ENCODE measurements around the gene APOL6. TPM values are rescaled to one million over a fixed set of nuclear protein-coding genes. Genes with fewer than 3 reads are reported as not detected.
A peak's percentile ranks its signal among the peaks of the same experiment; 100 is the strongest.

APOL6 gene
- total RNA-seq, 2 donors from 2014 or later = 15.3 to 26.5 TPM

DNA sequence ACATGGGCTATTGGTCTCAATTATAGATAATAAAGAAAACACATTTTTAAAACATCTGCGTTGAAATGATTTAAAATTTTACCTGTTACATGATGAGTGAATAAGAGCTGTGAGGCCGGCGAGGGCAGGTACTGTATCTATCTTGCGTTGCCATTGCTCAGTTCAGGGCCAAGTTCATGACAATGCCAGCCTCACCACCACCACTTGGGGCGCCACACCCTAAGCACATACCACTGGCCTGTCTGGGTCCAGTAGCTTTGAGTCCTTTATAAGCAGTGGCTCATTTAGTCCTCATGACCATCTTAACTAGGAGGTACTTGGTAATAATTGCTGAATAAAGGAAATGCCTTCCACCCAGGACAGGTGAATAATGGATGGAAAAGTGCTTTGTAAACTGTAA, 16.6 kb upstream of the APOL6 start:
- TF ChIP-seq CTCF (IDR thresholded peaks at IDR 0.05) = peak; percentile 11
- DNase-seq (ENCODE audit: low spot score) (no peak), ATAC-seq (ENCODE audit: insufficient number of reproducible peaks, low FRiP score, low read depth) (no peak)
- peaks cover 7 to 28% of the 10 kb centered on the region in 2 donors for H3K4me1 ChIP-seq (ENCODE audit: control insufficient read depth in 1 of 2, low read depth in 2 of 2)
- H3K27me3 ChIP-seq (replicated peaks; ENCODE audit: insufficient read depth) = no peaks in the 10 kb centered on the region
- H3K4me3 ChIP-seq = no peak overlapping the region
- no peak overlapping the region for H3K27ac ChIP-seq
- H3K9me3 ChIP-seq = no peaks in the 10 kb centered on the region
- no peaks in the 10 kb centered on the region for H3K36me3 ChIP-seq

DNA sequence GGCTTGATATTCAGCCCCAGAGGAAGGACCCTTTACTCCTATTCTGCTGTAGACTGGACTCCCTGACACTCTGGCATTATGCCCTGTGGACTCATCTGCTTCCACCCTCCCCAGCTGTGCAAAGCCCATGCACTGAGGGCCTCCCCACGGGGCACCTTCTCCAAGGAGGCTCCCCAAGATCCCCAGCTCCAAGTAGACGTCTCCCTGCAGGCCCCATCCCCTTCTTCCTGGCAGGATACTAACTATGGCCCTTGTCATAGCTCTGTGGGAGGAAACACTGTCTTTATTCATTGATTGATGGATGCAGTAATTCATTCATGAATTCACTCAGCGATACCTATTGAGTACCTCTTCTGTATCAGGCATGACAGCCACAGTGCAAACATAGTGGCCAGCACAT, 15.3 kb upstream of the APOL6 start:
- H3K27ac ChIP-seq = no peak overlapping the region
- no peaks in the 10 kb centered on the region for H3K9me3 ChIP-seq
- TF ChIP-seq CTCF (IDR thresholded peaks at IDR 0.05) = no peak
- no peaks in the 10 kb centered on the region for H3K36me3 ChIP-seq
- ATAC-seq (ENCODE audit: insufficient number of reproducible peaks, low FRiP score, low read depth) (no peak), DNase-seq (ENCODE audit: low spot score) (no peak)
- peaks cover 7 to 29% of the 10 kb centered on the region in 2 donors for H3K4me1 ChIP-seq (ENCODE audit: control insufficient read depth in 1 of 2, low read depth in 2 of 2)
- H3K4me3 ChIP-seq = no peak overlapping the region
- H3K27me3 ChIP-seq (replicated peaks; ENCODE audit: insufficient read depth) = no peaks in the 10 kb centered on the region

DNA sequence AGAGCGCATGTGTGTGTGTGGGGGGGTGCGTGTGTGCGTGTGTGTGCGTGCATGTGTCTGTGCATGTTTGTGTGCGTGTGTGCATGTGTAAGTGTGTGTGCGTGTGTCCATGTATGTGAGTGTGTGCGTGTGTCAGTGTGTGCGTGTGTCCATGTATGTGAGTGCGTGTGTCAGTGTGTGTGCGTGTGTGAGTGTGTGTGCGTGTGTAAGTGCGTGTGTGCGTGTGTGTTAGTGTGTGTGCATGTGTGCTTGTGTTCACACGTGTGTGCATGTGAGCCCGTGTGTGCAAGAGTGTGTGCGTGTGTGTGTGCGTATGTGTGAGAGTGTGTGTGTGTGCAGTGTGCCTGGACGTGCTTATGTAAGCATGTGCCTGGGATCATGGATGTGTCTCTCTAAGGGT, 14.7 kb upstream of the APOL6 start:
- Histone ChIP-seq H3K9me3 (no peaks in the 10 kb centered on the region), H3K4me3 (no peak overlapping the region), H3K36me3 (no peaks in the 10 kb centered on the region), H3K27me3 (replicated peaks; ENCODE audit: insufficient read depth) (no peaks in the 10 kb centered on the region), H3K4me1 (ENCODE audit: control insufficient read depth in 1 of 2, low read depth in 2 of 2) (peaks cover 7 to 33% of the 10 kb centered on the region in 2 donors), H3K27ac (no peak overlapping the region)
- DNase-seq (ENCODE audit: low spot score) (no peak), ATAC-seq (ENCODE audit: insufficient number of reproducible peaks, low FRiP score, low read depth) (no peak)
- no peak for TF ChIP-seq CTCF (IDR thresholded peaks at IDR 0.05)

DNA sequence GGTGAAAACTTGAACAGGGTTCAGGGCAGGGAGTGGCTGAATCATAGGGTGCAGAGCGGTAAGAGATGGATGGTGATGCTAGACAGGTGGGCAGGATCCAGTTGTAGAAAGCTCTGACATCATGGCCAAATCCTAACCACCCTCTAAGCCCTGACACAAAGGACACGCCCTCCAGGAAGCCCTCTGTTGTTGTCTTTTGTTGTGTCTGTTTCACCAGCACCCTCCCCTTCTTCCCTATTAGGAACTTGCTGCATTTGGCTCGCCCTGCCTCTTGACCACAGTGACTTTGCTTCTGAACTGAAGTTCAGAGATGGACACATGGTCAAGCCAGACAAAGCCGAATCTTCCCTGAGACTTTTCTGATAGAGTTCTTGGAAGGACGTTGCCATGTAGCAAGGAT, 14.2 kb upstream of the APOL6 start:
- Histone ChIP-seq H3K27ac (no peak overlapping the region), H3K9me3 (no peaks in the 10 kb centered on the region), H3K27me3 (replicated peaks; ENCODE audit: insufficient read depth) (no peaks in the 10 kb centered on the region), H3K4me3 (no peak overlapping the region), H3K4me1 (ENCODE audit: control insufficient read depth in 1 of 2, low read depth in 2 of 2) (peaks cover 12 to 35% of the 10 kb centered on the region in 2 donors), H3K36me3 (no peaks in the 10 kb centered on the region)
- ATAC-seq (ENCODE audit: insufficient number of reproducible peaks, low FRiP score, low read depth) (no peak), DNase-seq (ENCODE audit: low spot score) (no peak)
- no peak for TF ChIP-seq CTCF (IDR thresholded peaks at IDR 0.05)

GRCh38 chr22:35634943-35635540, 13.2 kb upstream of the APOL6 start:
- Histone ChIP-seq H3K27me3 (replicated peaks; ENCODE audit: insufficient read depth) (no peaks in the 10 kb centered on the region), H3K4me1 (ENCODE audit: control insufficient read depth in 1 of 2, low read depth in 2 of 2) (peaks cover 5 to 26% of the 10 kb centered on the region in 2 donors), H3K9me3 (no peaks in the 10 kb centered on the region), H3K27ac (no peak overlapping the region), H3K36me3 (no peaks in the 10 kb centered on the region), H3K4me3 (no peak overlapping the region)
- no peak for DNase-seq (ENCODE audit: low spot score)
- no peak for TF ChIP-seq CTCF (IDR thresholded peaks at IDR 0.05)
- no peak for ATAC-seq (ENCODE audit: insufficient number of reproducible peaks, low FRiP score, low read depth)
